Endothelial cell (in vitro differentiated cells): Measurements from ENCODE around the gene NGEF. TPM values are rescaled to one million over a fixed set of nuclear protein-coding genes. Genes with fewer than 3 reads are reported as not detected.

Experiments
- DNase-seq: peaks from one replicate; pipeline ENCODE4 v3.0.0; 2021; ENCODE audit warnings: low spot score
- H3K27ac Mint-ChIP-seq: one replicate; pipeline ENCODE4 v1.8.0; 2021; ENCODE audit warnings: mixed read lengths, inconsistent platforms; ENCODE audit not compliant: unreplicated experiment
- H3K27me3 Mint-ChIP-seq: one replicate; pipeline ENCODE4 v1.8.0; 2021; ENCODE audit warnings: mild to moderate bottlenecking, moderate library complexity, mixed read lengths, inconsistent platforms; ENCODE audit not compliant: unreplicated experiment
- H3K36me3 Mint-ChIP-seq: one replicate; pipeline ENCODE4 v1.8.0; 2021; ENCODE audit warnings: mild to moderate bottlenecking, low read depth, mixed read lengths, inconsistent platforms; ENCODE audit not compliant: unreplicated experiment
- H3K4me1 Mint-ChIP-seq: one replicate; pipeline ENCODE4 v1.8.0; 2021; ENCODE audit warnings: mild to moderate bottlenecking, mixed read lengths, inconsistent platforms; ENCODE audit not compliant: unreplicated experiment
- H3K4me3 Mint-ChIP-seq: one replicate; pipeline ENCODE4 v1.8.0; 2021; ENCODE audit warnings: mild to moderate bottlenecking, mixed read lengths, inconsistent platforms; ENCODE audit not compliant: unreplicated experiment
- H3K9me3 Mint-ChIP-seq: one replicate; pipeline ENCODE4 v1.8.0; 2021; ENCODE audit warnings: mixed read lengths, inconsistent platforms; ENCODE audit not compliant: unreplicated experiment
- total RNA-seq: library from RNA; stranded (reverse); fragmentation: NEBNext Ultra II Directional; extraction: Animal tissue kit (Norgen Biotek cat#: 25700); gene quantifications from one replicate; pipeline ENCODE4 v1.2.1, GENCODE V29; 2021; ENCODE audit not compliant: unreplicated experiment
- TF ChIP-seq, protein P1 (sequence below): fragments of 200-600 bp; sonication (generic); IDR thresholded peaks from one replicate; pipeline ENCODE4 v1.5.0; 2021; ENCODE audit warnings: antibody characterized with exemption; ENCODE audit not compliant: unreplicated experiment

NGEF gene
- total RNA-seq, 1 donor from 2014 or later: 1.4 TPM

DNA sequence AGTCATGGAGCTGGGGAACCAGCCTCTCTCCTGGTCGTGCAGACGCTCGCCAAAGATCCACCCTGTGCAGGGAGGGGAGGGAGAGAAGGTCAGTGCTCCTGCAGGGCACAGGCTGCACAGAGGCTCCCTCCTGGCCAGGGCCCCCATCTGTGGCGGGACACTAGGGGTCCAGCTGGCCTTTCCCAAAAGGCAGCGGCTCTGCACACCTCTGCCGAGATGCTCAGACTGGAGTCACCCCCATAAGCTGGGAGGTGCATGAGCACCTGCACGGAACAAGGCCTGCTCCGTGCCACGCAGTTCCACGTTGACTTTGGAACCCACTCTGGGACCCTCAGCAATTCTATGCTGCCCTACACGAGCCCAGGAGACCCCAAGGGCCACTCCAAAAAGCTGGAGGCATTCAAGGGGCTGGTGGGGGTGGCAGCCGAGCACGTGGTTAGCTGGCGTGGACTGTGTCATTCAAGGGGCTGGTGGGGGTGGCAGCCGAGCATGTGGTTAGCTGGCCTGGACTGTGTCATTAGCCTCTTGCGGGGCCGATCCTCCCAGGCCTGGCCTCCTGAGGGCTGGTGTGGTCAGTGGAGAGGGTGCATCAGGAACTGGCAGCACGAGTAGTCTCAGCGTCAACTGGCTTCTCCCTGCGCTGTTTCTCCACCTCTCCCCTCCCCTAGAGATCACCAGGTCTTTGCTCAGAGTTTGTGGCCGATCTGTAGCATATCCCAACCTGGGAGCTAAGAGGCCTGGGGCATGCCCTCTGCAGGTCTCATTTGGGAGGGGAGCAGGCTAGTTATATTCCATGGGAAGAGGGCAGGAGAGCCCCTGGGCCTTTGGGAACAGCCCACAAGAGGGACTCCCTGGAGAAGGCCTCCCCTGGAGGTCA lies 133.2 kb downstream of the NGEF start:
- H3K36me3 Mint-ChIP-seq: peaks cover 4% of the 10 kb centered on the region
- no peaks in the 10 kb centered on the region for H3K9me3 Mint-ChIP-seq
- H3K4me3 Mint-ChIP-seq: no peak overlapping the region
- TF ChIP-seq, protein P1, sequence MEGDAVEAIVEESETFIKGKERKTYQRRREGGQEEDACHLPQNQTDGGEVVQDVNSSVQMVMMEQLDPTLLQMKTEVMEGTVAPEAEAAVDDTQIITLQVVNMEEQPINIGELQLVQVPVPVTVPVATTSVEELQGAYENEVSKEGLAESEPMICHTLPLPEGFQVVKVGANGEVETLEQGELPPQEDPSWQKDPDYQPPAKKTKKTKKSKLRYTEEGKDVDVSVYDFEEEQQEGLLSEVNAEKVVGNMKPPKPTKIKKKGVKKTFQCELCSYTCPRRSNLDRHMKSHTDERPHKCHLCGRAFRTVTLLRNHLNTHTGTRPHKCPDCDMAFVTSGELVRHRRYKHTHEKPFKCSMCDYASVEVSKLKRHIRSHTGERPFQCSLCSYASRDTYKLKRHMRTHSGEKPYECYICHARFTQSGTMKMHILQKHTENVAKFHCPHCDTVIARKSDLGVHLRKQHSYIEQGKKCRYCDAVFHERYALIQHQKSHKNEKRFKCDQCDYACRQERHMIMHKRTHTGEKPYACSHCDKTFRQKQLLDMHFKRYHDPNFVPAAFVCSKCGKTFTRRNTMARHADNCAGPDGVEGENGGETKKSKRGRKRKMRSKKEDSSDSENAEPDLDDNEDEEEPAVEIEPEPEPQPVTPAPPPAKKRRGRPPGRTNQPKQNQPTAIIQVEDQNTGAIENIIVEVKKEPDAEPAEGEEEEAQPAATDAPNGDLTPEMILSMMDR: no peak
- no peak overlapping the region for H3K27ac Mint-ChIP-seq
- H3K4me1 Mint-ChIP-seq: peaks cover 9% of the 10 kb centered on the region
- DNase-seq: no peak
- H3K27me3 Mint-ChIP-seq: peaks cover 15% of the 10 kb centered on the region

DNA sequence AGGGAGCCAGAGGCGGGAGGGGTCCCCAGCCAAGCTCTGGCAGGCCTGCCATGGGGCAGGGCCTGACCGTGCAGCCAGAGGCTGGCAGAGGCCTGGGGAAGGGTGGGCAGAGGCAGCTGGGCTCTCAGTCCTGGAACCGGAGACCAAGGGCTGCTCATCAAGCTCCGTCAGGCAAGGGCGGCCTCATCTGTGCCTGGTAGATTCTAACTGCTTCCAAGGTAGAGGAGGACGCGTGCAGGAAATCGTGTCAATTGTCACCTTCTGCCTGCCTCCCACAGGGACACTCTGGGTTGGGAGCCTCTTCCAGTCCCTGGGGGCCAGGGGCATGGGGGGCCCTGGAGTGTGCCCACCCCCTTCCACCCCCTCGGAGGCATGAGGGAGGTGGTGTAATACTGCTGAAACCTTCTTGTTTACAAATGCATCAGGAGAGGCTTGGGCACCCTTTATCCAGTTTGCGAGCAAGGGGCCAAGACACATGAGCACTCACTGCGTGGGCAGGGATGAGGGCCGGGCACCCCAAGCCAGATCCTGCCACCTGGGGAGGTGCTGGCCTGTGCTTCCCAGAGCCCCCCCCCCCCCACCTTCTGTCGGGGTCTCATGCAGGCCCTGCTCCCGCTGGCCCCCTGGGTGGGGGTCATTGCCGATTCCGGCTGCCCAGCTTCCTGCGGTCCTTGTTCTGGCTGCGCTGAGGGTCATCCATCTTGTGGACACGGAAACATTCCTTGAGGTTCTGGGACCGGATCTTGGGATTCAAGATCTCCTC lies 134.0 kb downstream of the NGEF start:
- Mint-ChIP-seq H3K27ac (no peak overlapping the region), H3K4me3 (no peak overlapping the region), H3K36me3 (peaks cover 7% of the 10 kb centered on the region), H3K9me3 (no peaks in the 10 kb centered on the region), H3K4me1 (peaks cover 9% of the 10 kb centered on the region), H3K27me3 (peaks cover 18% of the 10 kb centered on the region)
- TF ChIP-seq, protein P1: no peak
- no peak for DNase-seq

DNA sequence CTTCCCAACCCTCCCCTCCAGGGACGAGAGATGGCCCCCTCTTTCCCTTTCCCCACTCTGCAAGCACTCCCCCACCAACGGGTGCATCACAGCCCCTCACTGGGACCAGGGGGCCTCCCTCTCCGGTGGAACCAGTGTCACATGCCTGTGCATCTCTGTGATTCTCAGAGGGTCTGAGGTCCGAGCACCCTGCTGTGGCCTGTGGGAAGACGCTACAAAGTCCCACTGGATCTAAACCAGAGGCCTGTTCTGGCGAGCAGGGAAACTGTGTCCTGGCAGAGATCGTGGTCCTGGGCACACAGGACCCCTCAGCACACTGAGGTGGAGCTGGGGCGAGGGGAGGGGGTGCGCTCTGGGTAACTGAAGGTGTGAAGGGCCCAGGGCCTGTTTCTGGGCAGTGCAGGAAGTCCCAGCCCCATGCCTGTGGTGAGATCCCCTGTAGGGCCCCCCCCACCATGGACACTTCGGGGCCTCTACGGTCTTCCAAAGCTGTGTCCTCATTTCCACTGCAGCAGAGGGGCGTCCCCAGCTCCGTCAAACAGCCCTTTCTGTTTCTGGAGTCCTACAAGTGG lies 135.0 kb downstream of the NGEF start:
- DNase-seq: no peak
- Mint-ChIP-seq H3K27me3 (peaks cover 18% of the 10 kb centered on the region), H3K4me1 (peaks cover 9% of the 10 kb centered on the region), H3K4me3 (peak overlapping the region; percentile 56), H3K9me3 (no peaks in the 10 kb centered on the region), H3K36me3 (peaks cover 8% of the 10 kb centered on the region), H3K27ac (no peak overlapping the region)
- TF ChIP-seq, protein P1: no peak

DNA sequence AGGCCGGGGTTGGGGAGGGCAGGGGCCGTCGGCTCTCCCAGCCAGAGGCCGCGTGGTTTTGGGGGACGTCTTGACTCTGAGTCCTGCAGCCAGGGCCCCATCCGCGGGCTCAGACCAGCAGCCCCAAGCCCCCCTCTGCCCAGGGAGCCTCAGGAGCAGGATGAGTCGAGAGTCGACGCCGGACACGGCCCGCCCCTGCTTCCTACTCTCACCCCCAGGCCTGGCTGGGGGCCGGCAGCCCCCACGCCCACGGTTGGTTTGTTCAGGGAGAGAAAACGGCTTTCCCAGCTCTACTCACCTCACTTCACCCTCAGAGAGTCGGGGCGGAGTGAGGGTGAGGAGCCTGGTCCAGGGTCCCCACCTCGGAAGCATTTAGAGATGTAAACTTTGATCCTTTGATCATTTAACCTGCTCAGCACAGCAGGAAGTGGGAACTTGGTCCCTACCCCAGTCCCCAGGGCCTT lies 136.0 kb downstream of the NGEF start:
- Mint-ChIP-seq H3K36me3 (peaks cover 8% of the 10 kb centered on the region), H3K4me1 (peaks cover 9% of the 10 kb centered on the region), H3K9me3 (no peaks in the 10 kb centered on the region), H3K27ac (no peak overlapping the region), H3K27me3 (peaks cover 22% of the 10 kb centered on the region), H3K4me3 (peak overlapping the region; percentile 56)
- no peak for DNase-seq
- TF ChIP-seq, protein P1: no peak
